B cell (primary cell): ENCODE data around the gene XYLT1. TPM values are rescaled to one million over a fixed set of nuclear protein-coding genes. Genes with fewer than 3 reads are reported as not detected.

Source experiments
- ATAC-seq: fragments of 200-7000 bp; cut with Tn5 transposase; one replicate; pipeline ENCODE4 v1.10.0; 2021; ENCODE audit warnings: low read depth, mild to moderate bottlenecking, moderate number of reproducible peaks, moderate library complexity
- CTCF ChIA-PET: fragments of 350-600 bp; sonication (Branson Sonifier 250); formaldehyde crosslinking; loops from one replicate; lab custom pipeline; 2021; ENCODE audit warnings: antibody characterized with exemption, inconsistent platforms; lab: Charles Lee
- POLR2A ChIA-PET: fragments of 350-600 bp; sonication (Branson Sonifier 250); formaldehyde crosslinking; loops from one replicate; lab custom pipeline; 2021; ENCODE audit warnings: antibody characterized with exemption; lab: Charles Lee
- DNase-seq: peaks from one replicate; pipeline ENCODE4 v3.0.0; 2013
- H2AFZ ChIP-seq: 2 replicates; pipeline ENCODE4 v1.6.1; 2012; ENCODE audit warnings: mild to moderate bottlenecking, low read depth, low read length; ENCODE audit not compliant: insufficient read depth, poor library complexity, severe bottlenecking
- H3K27ac ChIP-seq, 2 donors: 1 replicate in 1 of 2; 2 replicates in 1 of 2; pipeline ENCODE4 v1.5.1; 2012 to 2013; ENCODE audit warnings: low read length in 2 of 2, mild to moderate bottlenecking in 2 of 2, moderate library complexity in 1 of 2
- H3K27me3 ChIP-seq, 4 experiments: fragments of 200-600 bp in 1 of 4; sonication (generic) in 1 of 4; replicated peaks in 1 of 4; 1 replicate in 2 of 4; 2 replicates in 2 of 4; pipeline versions ENCODE4 v1.6.1 to v1.7.0; 2013 to 2016; ENCODE audit warnings: low read length in 3 of 4, mild to moderate bottlenecking in 2 of 4, mixed read lengths in 1 of 4, moderate library complexity in 1 of 4; ENCODE audit not compliant: insufficient read depth in 4 of 4, control insufficient read depth in 3 of 4; ENCODE audit errors: control extremely low read depth in 1 of 4
- H3K36me3 ChIP-seq, 2 experiments: replicated peaks in 1 of 2; 1 replicate in 1 of 2; 2 replicates in 1 of 2; pipeline versions ENCODE4 v1.6.1 to v1.7.1; 2013; ENCODE audit warnings: low read length in 1 of 2; ENCODE audit not compliant: insufficient read depth in 2 of 2, control insufficient read depth in 1 of 2; ENCODE audit errors: control extremely low read depth in 1 of 2, extremely low read depth in 1 of 2
- H3K4me1 ChIP-seq, 2 donors: fragments of 200-600 bp in 1 of 2; sonication (generic) in 1 of 2; 1 replicate in 1 of 2; 2 replicates in 1 of 2; pipeline versions ENCODE4 v1.5.1 to v1.6.1; 2013 to 2017; ENCODE audit warnings: low read length in 2 of 2; ENCODE audit not compliant: control insufficient read depth in 2 of 2, insufficient read depth in 2 of 2
- H3K4me2 ChIP-seq: replicated peaks from 2 replicates; pipeline ENCODE3; 2012; ENCODE audit warnings: mild to moderate bottlenecking, low read depth, low read length; ENCODE audit not compliant: poor library complexity, severe bottlenecking
- H3K4me3 ChIP-seq, 5 experiments: fragments of 200-600 bp in 1 of 5; sonication (generic) in 1 of 5; 1 replicate in 3 of 5; 2 replicates in 2 of 5; pipeline versions ENCODE4 v1.5.1 to v1.7.0; 2011 to 2016; ENCODE audit warnings: low read length in 4 of 5, mild to moderate bottlenecking in 4 of 5, low read depth in 2 of 5, control low read depth in 1 of 5, moderate library complexity in 1 of 5; ENCODE audit not compliant: insufficient read depth in 1 of 5; ENCODE audit errors: control extremely low read depth in 1 of 5, extremely low read depth in 1 of 5
- H3K79me2 ChIP-seq: fragments of 200-600 bp; sonication (generic); one replicate; pipeline ENCODE4 v1.6.0; 2016; ENCODE audit warnings: low read length; ENCODE audit not compliant: control insufficient read depth, insufficient read depth
- H3K9ac ChIP-seq: fragments of 200-600 bp; sonication (generic); 2 replicates; pipeline ENCODE4 v1.6.1; 2017; ENCODE audit warnings: mild to moderate bottlenecking, low read length, moderate library complexity
- H3K9me3 ChIP-seq, 3 donors: one replicate each; pipeline versions ENCODE4 v1.6.1 to v1.7.1; 2013; ENCODE audit warnings: low read length in 2 of 3; ENCODE audit not compliant: control insufficient read depth in 2 of 3, insufficient read depth in 1 of 3; ENCODE audit errors: control extremely low read depth in 1 of 3
- H4K20me1 ChIP-seq: 2 replicates; pipeline ENCODE4 v1.6.0; 2012; ENCODE audit warnings: mild to moderate bottlenecking, low read length; ENCODE audit not compliant: insufficient read depth, control insufficient read depth, poor library complexity, severe bottlenecking
- H3K27ac Mint-ChIP-seq: one replicate; pipeline ENCODE4 v1.8.0; 2021; ENCODE audit warnings: mixed read lengths
- H3K27me3 Mint-ChIP-seq: one replicate; pipeline ENCODE4 v1.8.0; 2021; ENCODE audit warnings: mixed read lengths
- H3K4me1 Mint-ChIP-seq: one replicate; pipeline ENCODE4 v1.8.0; 2021; ENCODE audit warnings: mixed read lengths
- H3K4me3 Mint-ChIP-seq: one replicate; pipeline ENCODE4 v1.8.0; 2021; ENCODE audit warnings: mixed read lengths
- H3K9me3 Mint-ChIP-seq: one replicate; pipeline ENCODE4 v1.8.0; 2022; ENCODE audit warnings: mixed read lengths; ENCODE audit not compliant: insufficient read depth
- EZH2 ChIP-seq: IDR thresholded peaks from 2 replicates; pipeline ENCODE4 v1.6.1; 2012; ENCODE audit warnings: borderline replicate concordance, low read depth, mild to moderate bottlenecking, moderate library complexity, low read length; ENCODE audit not compliant: insufficient read depth, poor library complexity, severe bottlenecking
- WGBS: methylation state at CpG from one replicate; pipeline ENCODE4 v1.1.5; 2013; ENCODE audit warnings: missing lambda C conversion rate; ENCODE audit not compliant: insufficient coverage; 5-methylcytosine and 5-hydroxymethylcytosine counted together
- intact Hi-C: fragments of 100-400 bp; cut with micrococcal nuclease; formaldehyde crosslinking; loops from one replicate; pipeline ENCODE4 v1.10.0; 2022
- polyA plus RNA-seq: library from polyadenylated mRNA; depleted of rRNA; stranded (reverse); fragments of >200 nt; gene quantifications from 2 replicates; pipeline ENCODE4 v1.2.3, GENCODE V29; 2012
- total RNA-seq, 2 donors: library from RNA; stranded (reverse); fragments of 120-200 nt in 1 of 2; gene quantifications; 1 replicate in 1 of 2; 2 replicates in 1 of 2; pipeline versions ENCODE4 v1.2.3 to v1.2.4, GENCODE V29; 2013 to 2022
- TF ChIP-seq, protein P1 (sequence below): fragments of 200-600 bp; IDR thresholded peaks from one replicate; pipeline ENCODE4 v1.8.0; 2022; ENCODE audit warnings: antibody characterized with exemption, mild to moderate bottlenecking

Gene XYLT1
- total and polyA plus RNA-seq, 2 donors (not counting 1 experiment from before 2014, with no cell fraction given): 8.7 to 59.6 TPM

- H2AFZ ChIP-seq: no peak overlapping the region
- no peaks in the 10 kb centered on the region for H3K9me3 ChIP-seq
- no peaks in the 10 kb centered on the region for H4K20me1 ChIP-seq
- H3K4me1 Mint-ChIP-seq: no peaks in the 10 kb centered on the region
- no CpG with 5 or more reads among the region's 9 CpGs for WGBS
- H3K4me3 ChIP-seq: no peak overlapping the region
- intact Hi-C loops: no loop called here
- H3K27ac ChIP-seq: no peak overlapping the region
- no peaks in the 10 kb centered on the region for H3K9me3 Mint-ChIP-seq
- H3K27me3 ChIP-seq: peaks cover 0 to 4% (median 0%) of the 10 kb centered on the region in 4 experiments
- H3K79me2 ChIP-seq: no peaks in the 10 kb centered on the region
- no peak overlapping the region for H3K27ac Mint-ChIP-seq
- TF ChIP-seq, protein P1, sequence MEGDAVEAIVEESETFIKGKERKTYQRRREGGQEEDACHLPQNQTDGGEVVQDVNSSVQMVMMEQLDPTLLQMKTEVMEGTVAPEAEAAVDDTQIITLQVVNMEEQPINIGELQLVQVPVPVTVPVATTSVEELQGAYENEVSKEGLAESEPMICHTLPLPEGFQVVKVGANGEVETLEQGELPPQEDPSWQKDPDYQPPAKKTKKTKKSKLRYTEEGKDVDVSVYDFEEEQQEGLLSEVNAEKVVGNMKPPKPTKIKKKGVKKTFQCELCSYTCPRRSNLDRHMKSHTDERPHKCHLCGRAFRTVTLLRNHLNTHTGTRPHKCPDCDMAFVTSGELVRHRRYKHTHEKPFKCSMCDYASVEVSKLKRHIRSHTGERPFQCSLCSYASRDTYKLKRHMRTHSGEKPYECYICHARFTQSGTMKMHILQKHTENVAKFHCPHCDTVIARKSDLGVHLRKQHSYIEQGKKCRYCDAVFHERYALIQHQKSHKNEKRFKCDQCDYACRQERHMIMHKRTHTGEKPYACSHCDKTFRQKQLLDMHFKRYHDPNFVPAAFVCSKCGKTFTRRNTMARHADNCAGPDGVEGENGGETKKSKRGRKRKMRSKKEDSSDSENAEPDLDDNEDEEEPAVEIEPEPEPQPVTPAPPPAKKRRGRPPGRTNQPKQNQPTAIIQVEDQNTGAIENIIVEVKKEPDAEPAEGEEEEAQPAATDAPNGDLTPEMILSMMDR: no peak
- no peak for TF ChIP-seq EZH2
- H3K4me1 ChIP-seq: no peaks in the 10 kb centered on the region
- H3K27me3 Mint-ChIP-seq: peaks cover 56% of the 10 kb centered on the region
- ChIA-PET CTCF (no interaction called here), POLR2A (no interaction called here)
- no peak overlapping the region for H3K9ac ChIP-seq
- no peak for DNase-seq
- ATAC-seq: no peak
- no peaks in the 10 kb centered on the region for H3K36me3 ChIP-seq
- no peak overlapping the region for H3K4me3 Mint-ChIP-seq
- no peak overlapping the region for H3K4me2 ChIP-seq
These were observed 48.6 kb upstream of the XYLT1 start for GRCh38 chr16:17519101-17519955.

DNA sequence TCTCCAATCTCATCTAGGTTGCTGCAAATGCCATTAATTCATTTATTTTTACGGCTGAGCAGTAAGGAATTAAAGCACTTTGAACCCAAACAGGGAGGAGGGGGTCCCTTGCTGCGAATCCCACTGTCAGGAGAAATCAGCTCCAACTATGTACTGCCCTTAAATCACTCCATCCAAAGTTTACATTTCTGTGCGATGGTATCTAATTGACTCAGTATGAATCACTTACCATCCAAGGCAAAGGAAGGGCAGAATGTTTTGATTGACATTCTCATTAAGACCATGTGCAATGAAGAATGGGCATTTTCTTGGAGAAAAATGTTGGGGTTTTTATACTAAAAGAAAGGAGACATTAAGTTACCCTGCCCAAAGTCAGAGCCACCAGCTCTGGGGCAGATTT lies 47.7 kb upstream of the XYLT1 start:
- Mint-ChIP-seq H3K4me3 (no peak overlapping the region), H3K9me3 (no peaks in the 10 kb centered on the region), H3K27ac (no peak overlapping the region), H3K4me1 (no peaks in the 10 kb centered on the region), H3K27me3 (peaks cover 57% of the 10 kb centered on the region)
- no CpG with 5 or more reads among the region's 3 CpGs for WGBS
- peaks cover 0 to 4% (median 0%) of the 10 kb centered on the region in 4 experiments for H3K27me3 ChIP-seq
- no peaks in the 10 kb centered on the region for H3K79me2 ChIP-seq
- POLR2A ChIA-PET: no interaction called here
- no peaks in the 10 kb centered on the region for H3K36me3 ChIP-seq
- no peak overlapping the region for H3K4me2 ChIP-seq
- no peaks in the 10 kb centered on the region for H4K20me1 ChIP-seq
- TF ChIP-seq, protein P1: no peak
- TF ChIP-seq EZH2: no peak
- no peaks in the 10 kb centered on the region for H3K9me3 ChIP-seq
- CTCF ChIA-PET: interaction anchor here (1.0 kb wide), 1 partner anchor 61 kb away, joined by 3 read pairs; no protein-coding TSS in a partner anchor
- no peaks in the 10 kb centered on the region for H3K4me1 ChIP-seq
- intact Hi-C loops: no loop called here
- no peak overlapping the region for H3K27ac ChIP-seq
- ATAC-seq: no peak
- no peak for DNase-seq
- H3K9ac ChIP-seq: no peak overlapping the region
- no peak overlapping the region for H2AFZ ChIP-seq
- no peak overlapping the region for H3K4me3 ChIP-seq
